HG02759 (cell line): Measurements from ENCODE around the gene NRTN.
"Not testable (repeated sequence)": the region's sequence is repeated elsewhere in the genome, so short reads cannot be mapped to it uniquely, and the experiment has no call there.

Source experiments
- ATAC-seq: cut with Tn5 transposase; IDR thresholded peaks from one replicate; pipeline ENCODE4 v1.9.1; 2021; ENCODE audit warnings: mild to moderate bottlenecking, moderate library complexity; ENCODE audit not compliant: unreplicated experiment

NRTN gene

GRCh38 chr19:5804516-5805461, at the start of gene NRTN:
TSS of gene NRTN (plus strand) at chr19:5805067. CDS start at chr19:5824166, 19,099 bp downstream.
- ATAC-seq: no peak

- ATAC-seq: no peak
Measured at GRCh38 chr19:5762608-5763217, 42.2 kb upstream of the NRTN start.

- no peak for ATAC-seq
Measured at GRCh38 chr19:5765220-5765619, 39.6 kb upstream of the NRTN start.

GRCh38 chr19:5767949-5768348, 36.9 kb upstream of the NRTN start:
- no peak for ATAC-seq

GRCh38 chr19:5772416-5772815, 32.5 kb upstream of the NRTN start:
- no peak for ATAC-seq

- no peak for ATAC-seq
Measured at GRCh38 chr19:5773276-5773675, 31.6 kb upstream of the NRTN start.

GRCh38 chr19:5774921-5775320, 29.9 kb upstream of the NRTN start:
- no peak for ATAC-seq

- no peak for ATAC-seq
Measured at GRCh38 chr19:5775668-5776309, 29.1 kb upstream of the NRTN start.

- no peak for ATAC-seq
Measured at GRCh38 chr19:5778402-5778801, 26.5 kb upstream of the NRTN start.

GRCh38 chr19:5780916-5781315, 24.0 kb upstream of the NRTN start:
- ATAC-seq: not testable (repeated sequence)

GRCh38 chr19:5782322-5782721, 22.5 kb upstream of the NRTN start:
- ATAC-seq: no peak

GRCh38 chr19:5782945-5783919, 21.6 kb upstream of the NRTN start:
- ATAC-seq: no peak

GRCh38 chr19:5784581-5785147, 20.2 kb upstream of the NRTN start, which contains the start of gene PRR22:
TSS of gene PRR22 (minus strand) at chr19:5784746. CDS start at chr19:5784660, 86 bp downstream.
- ATAC-seq: no peak

- ATAC-seq: no peak
Measured at GRCh38 chr19:5785423-5785822, 19.4 kb upstream of the NRTN start.

- no peak for ATAC-seq
Measured at GRCh38 chr19:5786593-5787408, 18.1 kb upstream of the NRTN start.

GRCh38 chr19:5787409-5788182, 17.3 kb upstream of the NRTN start:
- no peak for ATAC-seq

- ATAC-seq: no peak
Measured at GRCh38 chr19:5788422-5788821, 16.4 kb upstream of the NRTN start.

- ATAC-seq: no peak
Measured at GRCh38 chr19:5789351-5789761, 15.5 kb upstream of the NRTN start.
